IPS-15b (cell line): ENCODE measurements around the gene SQSTM1.

ENCODE experiments used
- H3K27me3 ChIP-seq: one replicate; pipeline ENCODE4 v1.6.1; 2013; ENCODE audit warnings: low read length; ENCODE audit not compliant: control insufficient read depth, insufficient read depth
- H3K36me3 ChIP-seq: one replicate; pipeline ENCODE4 v1.6.1; 2013; ENCODE audit warnings: low read length; ENCODE audit not compliant: control insufficient read depth, insufficient read depth
- H3K4me1 ChIP-seq: one replicate; pipeline ENCODE4 v1.6.1; 2013; ENCODE audit warnings: mild to moderate bottlenecking, low read length; ENCODE audit not compliant: control insufficient read depth, insufficient read depth
- H3K4me3 ChIP-seq: one replicate; pipeline ENCODE4 v1.5.1; 2013; ENCODE audit warnings: low read depth, low read length
- H3K9ac ChIP-seq: one replicate; pipeline ENCODE4 v1.6.1; 2013; ENCODE audit warnings: low read depth, mild to moderate bottlenecking, low read length
- H3K9me3 ChIP-seq: one replicate; pipeline ENCODE4 v1.6.1; 2013; ENCODE audit warnings: mild to moderate bottlenecking, low read length; ENCODE audit not compliant: control insufficient read depth, insufficient read depth

The SQSTM1 gene

DNA sequence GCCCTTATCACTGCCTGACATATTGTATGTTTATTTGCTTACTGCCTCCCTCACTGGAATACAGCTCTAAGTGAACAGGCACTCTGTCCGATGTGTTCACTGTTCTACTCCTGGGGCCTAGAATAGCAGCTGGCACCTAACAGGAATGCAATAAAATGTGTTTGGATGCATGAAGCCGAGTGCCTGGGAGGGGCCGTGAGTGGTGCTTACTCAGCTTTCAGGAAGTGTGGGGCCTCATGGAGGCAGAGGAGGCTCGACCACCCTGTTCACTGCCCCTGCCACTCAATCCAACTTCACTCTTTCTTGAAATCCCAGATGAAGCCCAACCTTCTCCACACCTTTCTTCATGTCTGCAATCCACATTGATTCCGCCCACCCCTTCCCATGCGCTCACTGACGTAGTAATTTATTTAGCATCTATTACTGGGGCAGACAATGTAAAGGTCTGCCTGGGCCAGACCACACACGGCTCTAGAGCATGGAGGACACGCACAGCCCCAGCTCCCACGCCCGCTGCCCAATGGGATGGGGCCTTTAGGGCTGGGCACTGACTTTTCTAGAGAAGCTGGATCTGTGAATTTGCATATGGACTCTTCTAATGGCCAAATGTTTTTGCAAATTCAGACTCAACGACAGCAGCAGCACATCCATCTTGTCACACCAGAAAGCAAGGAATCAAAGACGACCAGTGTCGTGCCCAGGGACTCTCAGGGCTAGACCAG lies 65.6 kb downstream of the SQSTM1 start:
- H3K27me3 ChIP-seq = no peaks in the 10 kb centered on the region
- no peak overlapping the region for H3K4me3 ChIP-seq
- H3K4me1 ChIP-seq = no peaks in the 10 kb centered on the region
- H3K36me3 ChIP-seq = peaks cover 58% of the 10 kb centered on the region
- H3K9me3 ChIP-seq = no peaks in the 10 kb centered on the region
- no peak overlapping the region for H3K9ac ChIP-seq

DNA sequence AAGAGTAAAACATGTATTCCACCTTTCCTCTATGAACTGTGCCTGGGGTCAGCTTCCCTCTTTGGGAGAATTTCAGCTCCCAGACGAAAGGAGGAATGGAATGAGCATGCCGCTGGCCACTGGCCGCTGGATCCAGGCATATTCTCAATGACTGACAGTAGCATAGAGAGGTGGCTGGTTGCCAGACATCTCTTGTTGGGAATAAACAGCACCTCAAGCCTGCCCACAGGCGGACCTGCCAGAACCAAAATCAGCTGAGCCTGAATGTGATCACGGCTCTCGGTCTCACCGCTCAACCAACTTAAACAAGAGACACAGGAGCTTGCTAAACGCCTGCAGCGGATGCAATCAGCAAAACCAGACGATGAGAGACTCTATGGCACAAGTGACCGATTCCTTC lies 66.4 kb downstream of the SQSTM1 start:
- H3K4me3 ChIP-seq = no peak overlapping the region
- no peaks in the 10 kb centered on the region for H3K27me3 ChIP-seq
- no peaks in the 10 kb centered on the region for H3K4me1 ChIP-seq
- H3K36me3 ChIP-seq = peaks cover 65% of the 10 kb centered on the region
- no peak overlapping the region for H3K9ac ChIP-seq
- no peaks in the 10 kb centered on the region for H3K9me3 ChIP-seq
